ENCODE results near the gene RAB20.

- no peak for TF ChIP-seq ZNF384 (IDR thresholded peaks at IDR 0.05)
- TF ChIP-seq FOXK2 (IDR thresholded peaks at IDR 0.05), result no peak
- no peak for TF ChIP-seq SUZ12 (IDR thresholded peaks at IDR 0.05)
- no peak for TF ChIP-seq SP1 (IDR thresholded peaks at IDR 0.05)
- no peak for TF ChIP-seq TARDBP (IDR thresholded peaks at IDR 0.05)
- TF ChIP-seq ELF4 (IDR thresholded peaks at IDR 0.05), result no peak
Observed at GRCh38 chr13:110519046-110519445, 42.5 kb downstream of the RAB20 start.
